Right atrium auricular region (tissue), 2 donors: ENCODE results near the gene HHIPL2. TPM values are rescaled to one million over a fixed set of nuclear protein-coding genes. Genes with fewer than 3 reads are reported as not detected.

Experiments
- DNase-seq: peaks from one replicate; pipeline ENCODE4 v3.0.0-alpha.2; 2019; ENCODE audit warnings: low spot score
- H3K27ac ChIP-seq, 2 donors: fragments of 200-600 bp; sonication (generic); 1 replicate in 1 of 2; 2 replicates in 1 of 2; pipeline ENCODE4 v1.5.1; 2016 to 2019
- H3K27me3 ChIP-seq, 2 donors: fragments of 200-600 bp; sonication (generic); one replicate each; pipeline versions ENCODE4 v1.5.1 to v1.6.0; 2017 to 2019
- H3K36me3 ChIP-seq: fragments of 200-600 bp; sonication (generic); one replicate; pipeline ENCODE4 v1.5.1; 2016
- H3K4me1 ChIP-seq, 2 donors: fragments of 200-600 bp; sonication (generic); one replicate each; pipeline versions ENCODE4 v1.5.1 to v1.6.0; 2017 to 2019
- H3K4me3 ChIP-seq, 2 donors: fragments of 200-600 bp; sonication (generic); 1 replicate in 1 of 2; 2 replicates in 1 of 2; pipeline ENCODE4 v1.5.1; 2017 to 2019; ENCODE audit warnings: mild to moderate bottlenecking in 1 of 2, moderate library complexity in 1 of 2
- H3K9me3 ChIP-seq, 2 donors: fragments of 200-600 bp; sonication (generic); one replicate each; pipeline ENCODE4 v1.5.1; 2019
- total RNA-seq, 2 donors: library from RNA; depleted of rRNA; stranded (reverse); fragments of >200 nt; gene quantifications; one replicate each; pipeline ENCODE4 v1.1.0, GENCODE V29; 2016
- TF ChIP-seq, protein P1 (sequence below), 2 donors: fragments of 200-600 bp; sonication (generic); IDR thresholded peaks; one replicate each; pipeline ENCODE4 v1.5.1; 2019; ENCODE audit warnings: antibody characterized with exemption in 2 of 2

HHIPL2 gene
- under 1 TPM in 1 of 2 donors, not detected in 1; 0.16 TPM for total RNA-seq

DNA sequence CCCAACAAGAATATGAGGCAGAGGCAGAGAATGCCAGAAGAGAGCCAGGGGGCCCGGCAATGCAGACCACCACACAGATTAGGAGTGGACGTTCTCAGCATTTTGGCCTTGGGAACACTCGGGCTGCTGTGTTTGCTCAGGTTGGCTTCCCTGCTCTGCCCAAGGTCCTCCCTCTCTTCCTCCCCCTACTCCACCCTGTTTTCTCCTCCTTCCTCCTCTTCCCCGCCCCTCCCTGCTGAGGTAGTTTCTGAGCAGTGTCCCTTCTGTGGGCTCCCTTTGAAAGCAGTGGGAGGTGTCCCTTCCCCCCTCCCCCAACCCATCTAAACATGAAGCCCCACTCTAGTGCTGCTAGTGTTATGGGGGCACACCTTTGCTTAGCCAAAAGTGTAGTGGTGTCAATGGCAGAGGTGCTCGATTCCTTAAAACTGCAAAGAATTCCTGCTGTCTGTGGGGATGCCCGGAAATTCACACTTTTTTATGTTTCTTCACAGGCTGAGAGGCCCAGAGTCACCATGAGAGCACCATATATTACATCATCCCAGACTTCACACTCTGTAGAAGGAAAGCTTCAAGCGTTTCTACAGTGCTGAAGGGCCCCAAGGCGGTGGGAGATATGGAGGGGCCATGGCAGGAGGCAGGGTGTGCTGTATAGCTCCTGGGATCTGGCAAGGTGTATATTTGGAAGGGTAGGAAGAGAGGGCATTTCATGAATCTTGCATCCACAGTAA is at the start of gene HHIPL2:
TSS of gene HHIPL2 (minus strand) at position 161 of the 728 bp plus-strand sequence. CDS start at position 101, 60 bp downstream.
- DNase-seq, result no peak
- H3K9me3 ChIP-seq, result no peaks in the 10 kb centered on the region
- H3K27ac ChIP-seq, result no peak within 1 kb of the TSS
- no peaks in the 10 kb centered on the region for H3K4me1 ChIP-seq
- H3K4me3 ChIP-seq, result no peak within 1 kb of the TSS
- no peaks in the 10 kb centered on the region for H3K36me3 ChIP-seq
- no peaks in the 10 kb centered on the region for H3K27me3 ChIP-seq
- TF ChIP-seq, protein P1, sequence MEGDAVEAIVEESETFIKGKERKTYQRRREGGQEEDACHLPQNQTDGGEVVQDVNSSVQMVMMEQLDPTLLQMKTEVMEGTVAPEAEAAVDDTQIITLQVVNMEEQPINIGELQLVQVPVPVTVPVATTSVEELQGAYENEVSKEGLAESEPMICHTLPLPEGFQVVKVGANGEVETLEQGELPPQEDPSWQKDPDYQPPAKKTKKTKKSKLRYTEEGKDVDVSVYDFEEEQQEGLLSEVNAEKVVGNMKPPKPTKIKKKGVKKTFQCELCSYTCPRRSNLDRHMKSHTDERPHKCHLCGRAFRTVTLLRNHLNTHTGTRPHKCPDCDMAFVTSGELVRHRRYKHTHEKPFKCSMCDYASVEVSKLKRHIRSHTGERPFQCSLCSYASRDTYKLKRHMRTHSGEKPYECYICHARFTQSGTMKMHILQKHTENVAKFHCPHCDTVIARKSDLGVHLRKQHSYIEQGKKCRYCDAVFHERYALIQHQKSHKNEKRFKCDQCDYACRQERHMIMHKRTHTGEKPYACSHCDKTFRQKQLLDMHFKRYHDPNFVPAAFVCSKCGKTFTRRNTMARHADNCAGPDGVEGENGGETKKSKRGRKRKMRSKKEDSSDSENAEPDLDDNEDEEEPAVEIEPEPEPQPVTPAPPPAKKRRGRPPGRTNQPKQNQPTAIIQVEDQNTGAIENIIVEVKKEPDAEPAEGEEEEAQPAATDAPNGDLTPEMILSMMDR (IDR thresholded peaks at IDR 0.05), result no peak

DNA sequence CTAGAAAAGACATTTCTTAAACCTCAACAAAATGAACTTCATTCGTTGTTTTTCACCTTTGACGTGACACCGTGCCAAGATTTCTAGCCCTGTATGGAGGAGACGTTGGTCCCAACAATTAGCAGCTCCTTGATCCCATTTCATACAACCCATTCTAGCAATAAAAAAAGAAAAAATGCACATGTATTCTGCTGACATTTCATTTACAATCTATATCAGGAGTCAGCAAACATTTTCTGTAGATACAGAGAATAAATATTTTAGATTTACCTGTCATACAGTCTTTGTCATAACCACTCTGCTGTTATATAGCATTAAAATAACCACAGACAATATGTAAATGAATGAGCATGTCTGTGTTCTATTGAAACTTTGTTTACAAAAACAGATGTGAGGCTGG is 48.8 kb upstream of the HHIPL2 start:
- Histone ChIP-seq H3K4me1 (no peaks in the 10 kb centered on the region), H3K4me3 (no peak overlapping the region), H3K27ac (no peak overlapping the region), H3K9me3 (no peaks in the 10 kb centered on the region), H3K36me3 (no peaks in the 10 kb centered on the region), H3K27me3 (no peaks in the 10 kb centered on the region)
- TF ChIP-seq, protein P1 (IDR thresholded peaks at IDR 0.05), result no peak
- DNase-seq, result no peak

DNA sequence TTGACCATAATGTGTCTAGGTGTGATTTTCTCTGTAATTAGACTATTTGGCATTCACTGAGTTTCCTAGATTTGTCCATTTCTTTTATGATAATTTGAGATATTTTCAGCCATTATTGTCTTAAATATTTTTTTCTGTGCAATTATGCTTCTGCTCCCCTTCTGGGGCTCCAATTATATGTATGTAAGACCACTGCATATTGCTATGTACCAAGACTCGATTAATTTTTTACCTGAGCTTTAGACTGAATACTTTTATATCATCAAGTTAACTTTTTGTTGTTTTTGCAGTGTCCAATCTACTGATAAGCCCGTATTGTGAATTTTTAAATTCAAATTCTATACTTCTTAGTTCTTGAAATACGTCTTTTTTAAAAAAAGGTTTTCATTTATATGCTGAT is 46.9 kb upstream of the HHIPL2 start:
- DNase-seq, result no peak
- Histone ChIP-seq H3K4me3 (no peak overlapping the region), H3K27me3 (no peaks in the 10 kb centered on the region), H3K9me3 (no peaks in the 10 kb centered on the region), H3K4me1 (peaks cover 0 to 8% of the 10 kb centered on the region in 2 donors), H3K27ac (no peak overlapping the region), H3K36me3 (no peaks in the 10 kb centered on the region)
- TF ChIP-seq, protein P1 (IDR thresholded peaks at IDR 0.05), result no peak

DNA sequence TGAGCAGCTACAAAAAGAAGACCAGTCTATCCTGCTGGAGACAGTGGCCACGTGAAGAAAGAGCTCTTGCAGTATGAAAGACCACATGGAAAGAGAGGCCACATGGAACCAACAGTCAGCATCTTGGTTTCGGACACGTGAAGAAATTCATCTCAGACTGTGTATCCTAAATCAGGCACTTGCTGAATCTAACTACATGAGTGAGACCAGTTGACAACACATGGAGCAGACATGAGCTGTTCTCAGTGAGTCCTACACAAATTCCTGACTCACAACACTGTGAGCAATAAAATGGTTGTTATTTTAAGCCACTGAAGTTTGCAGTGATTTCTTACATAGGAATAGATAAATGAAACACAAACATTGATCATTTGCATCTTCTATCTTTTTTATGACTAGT is 44.3 kb upstream of the HHIPL2 start:
- Histone ChIP-seq H3K4me3 (no peak overlapping the region), H3K9me3 (no peaks in the 10 kb centered on the region), H3K36me3 (no peaks in the 10 kb centered on the region), H3K4me1 (peaks cover 0 to 21% of the 10 kb centered on the region in 2 donors), H3K27me3 (no peaks in the 10 kb centered on the region), H3K27ac (no peak overlapping the region)
- TF ChIP-seq, protein P1 (IDR thresholded peaks at IDR 0.05), result no peak
- no peak for DNase-seq

DNA sequence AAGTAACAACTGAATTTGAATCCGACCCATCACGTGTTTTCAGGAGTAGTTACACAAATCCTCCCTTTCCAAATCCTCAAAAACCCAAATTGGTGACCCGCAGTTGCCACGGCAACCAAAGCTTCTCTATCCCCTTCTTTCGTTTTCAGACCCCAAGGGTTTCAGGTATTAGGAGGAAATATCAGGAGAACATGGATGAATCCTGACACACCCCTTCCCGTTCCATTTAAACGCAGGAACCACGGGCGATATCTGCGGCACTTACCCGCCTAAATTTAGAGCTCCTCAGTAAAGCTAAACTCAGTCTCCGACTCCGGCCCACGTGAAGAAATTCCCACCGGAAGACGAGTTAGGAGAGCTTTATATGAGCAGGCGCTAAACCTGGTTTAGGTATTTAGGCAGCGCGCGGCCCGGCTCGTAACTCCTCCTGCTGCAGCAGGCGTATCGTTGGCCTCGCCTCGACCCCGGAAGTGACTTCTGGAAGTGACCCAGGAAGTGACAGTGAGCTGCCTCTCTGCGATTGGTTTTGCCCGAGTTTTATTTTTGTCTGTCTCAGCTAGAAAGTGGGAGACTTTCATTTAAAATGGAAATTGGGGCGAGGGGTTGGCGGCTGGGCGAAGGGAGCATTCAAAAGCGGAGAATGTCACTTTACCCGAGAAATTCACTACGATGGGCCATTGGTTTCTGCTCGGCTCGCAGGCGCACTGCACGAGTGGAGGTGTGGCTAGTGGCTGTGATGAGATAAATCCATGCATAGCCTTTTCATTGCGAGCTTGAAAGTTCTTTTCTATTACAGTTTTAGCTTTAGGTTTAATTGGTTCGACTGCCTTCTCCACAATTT is 41.8 kb upstream of the HHIPL2 start, which contains the start of gene TAF1A:
TSS of gene TAF1A (minus strand) at position 472 of the 841 bp plus-strand sequence.
- Histone ChIP-seq H3K36me3 (no peaks in the 10 kb centered on the region), H3K27me3 (no peaks in the 10 kb centered on the region), H3K4me3 (peak within 1 kb of the TSS; percentile 57 to 69), H3K9me3 (no peaks in the 10 kb centered on the region), H3K27ac (peak within 1 kb of the TSS; percentile 67 to 85), H3K4me1 (peaks cover 0 to 21% of the 10 kb centered on the region in 2 donors)
- peak; percentile 90 for DNase-seq
- TF ChIP-seq, protein P1 (IDR thresholded peaks at IDR 0.05), result no peak
